Omental fat pad (tissue), 4 donors: ENCODE data around the gene SLC2A13. TPM values are rescaled to one million over a fixed set of nuclear protein-coding genes. Genes with fewer than 3 reads are reported as not detected.
"Not testable (repeated sequence)": the region's sequence is repeated elsewhere in the genome, so short reads cannot be mapped to it uniquely, and the experiment has no call there.

Source experiments
- ATAC-seq: fragments of 150-250 bp; one replicate; pipeline ENCODE4 v1.9.1; 2016; ENCODE audit warnings: mild to moderate bottlenecking, moderate library complexity; ENCODE audit not compliant: low FRiP score
- DNase-seq: peaks from one replicate; pipeline ENCODE4 v3.0.0-alpha.2; 2019; ENCODE audit warnings: low spot score
- total RNA-seq, 4 donors: library from RNA; depleted of rRNA; stranded (reverse); fragments of >200 nt; gene quantifications; one replicate each; pipeline ENCODE4 v1.1.0, GENCODE V29; 2016
- TF ChIP-seq, protein P1 (sequence below), 3 donors: fragments of 450-650 bp; IDR thresholded peaks; one replicate each; pipeline ENCODE4 v1.5.1; 2016 to 2017; ENCODE audit warnings: antibody characterized with exemption in 3 of 3, mild to moderate bottlenecking in 3 of 3, moderate library complexity in 2 of 3

SLC2A13 gene
- total RNA-seq, 4 donors from 2014 or later, result 11.6 to 25.9 (median 15.6) TPM

DNA sequence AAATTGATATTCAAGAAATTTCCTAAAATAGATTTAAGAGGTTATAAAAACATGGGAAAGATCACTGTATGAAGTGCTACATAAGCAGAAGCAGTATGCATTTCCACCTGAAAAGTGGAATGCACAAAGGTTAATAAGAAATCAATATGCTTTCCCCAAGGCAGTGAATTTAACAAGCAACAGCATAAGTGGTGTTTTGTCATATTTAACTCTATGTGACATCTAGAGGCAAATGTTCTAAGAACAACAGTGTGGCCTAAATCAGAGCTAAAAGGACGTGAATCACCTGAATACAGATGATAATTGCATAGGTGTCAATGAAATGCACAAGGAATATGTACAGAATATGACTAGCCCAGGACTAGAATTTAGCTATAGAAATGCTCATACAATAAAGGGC lies 49.5 kb downstream of the SLC2A13 start:
- ATAC-seq (no peak), DNase-seq (no peak)
- TF ChIP-seq, protein P1, sequence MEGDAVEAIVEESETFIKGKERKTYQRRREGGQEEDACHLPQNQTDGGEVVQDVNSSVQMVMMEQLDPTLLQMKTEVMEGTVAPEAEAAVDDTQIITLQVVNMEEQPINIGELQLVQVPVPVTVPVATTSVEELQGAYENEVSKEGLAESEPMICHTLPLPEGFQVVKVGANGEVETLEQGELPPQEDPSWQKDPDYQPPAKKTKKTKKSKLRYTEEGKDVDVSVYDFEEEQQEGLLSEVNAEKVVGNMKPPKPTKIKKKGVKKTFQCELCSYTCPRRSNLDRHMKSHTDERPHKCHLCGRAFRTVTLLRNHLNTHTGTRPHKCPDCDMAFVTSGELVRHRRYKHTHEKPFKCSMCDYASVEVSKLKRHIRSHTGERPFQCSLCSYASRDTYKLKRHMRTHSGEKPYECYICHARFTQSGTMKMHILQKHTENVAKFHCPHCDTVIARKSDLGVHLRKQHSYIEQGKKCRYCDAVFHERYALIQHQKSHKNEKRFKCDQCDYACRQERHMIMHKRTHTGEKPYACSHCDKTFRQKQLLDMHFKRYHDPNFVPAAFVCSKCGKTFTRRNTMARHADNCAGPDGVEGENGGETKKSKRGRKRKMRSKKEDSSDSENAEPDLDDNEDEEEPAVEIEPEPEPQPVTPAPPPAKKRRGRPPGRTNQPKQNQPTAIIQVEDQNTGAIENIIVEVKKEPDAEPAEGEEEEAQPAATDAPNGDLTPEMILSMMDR (IDR thresholded peaks at IDR 0.05), result no peak

DNA sequence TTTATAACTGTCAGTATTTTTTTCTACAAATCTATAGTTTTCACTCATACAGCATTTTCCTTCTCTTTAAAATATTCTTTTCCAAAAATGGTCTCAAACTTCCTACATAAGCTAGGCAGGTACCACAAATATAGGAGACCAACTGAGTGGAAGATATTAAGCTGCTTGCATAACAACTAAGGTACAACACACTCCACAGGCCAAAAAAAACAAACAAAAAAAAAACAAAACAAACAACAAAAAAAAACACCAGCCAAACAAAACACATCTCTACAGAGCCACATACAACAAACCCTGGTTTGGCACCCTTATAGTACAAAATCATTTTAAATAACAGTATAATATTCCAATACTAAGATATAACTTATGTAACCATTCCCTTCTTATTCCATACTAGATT lies 50.1 kb downstream of the SLC2A13 start:
- ATAC-seq (no peak), DNase-seq (no peak)
- TF ChIP-seq, protein P1 (IDR thresholded peaks at IDR 0.05), result no peak

DNA sequence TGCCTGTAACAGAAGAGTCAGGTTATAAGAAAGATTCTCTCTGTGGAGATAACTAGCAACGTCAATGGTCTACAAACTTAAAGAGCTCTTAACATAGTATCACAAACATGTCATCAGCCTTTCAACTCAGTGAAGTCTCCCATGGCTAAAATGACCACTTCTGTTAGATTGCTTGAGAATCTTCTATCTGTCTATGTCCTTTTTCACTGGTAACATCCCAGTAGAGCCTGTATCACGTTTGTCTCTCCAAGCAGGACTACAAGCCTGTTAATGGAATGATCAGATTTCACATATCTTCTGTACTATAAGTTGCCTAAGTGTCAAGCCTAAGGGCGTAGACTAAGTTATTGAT lies 50.7 kb downstream of the SLC2A13 start:
- TF ChIP-seq, protein P1 (IDR thresholded peaks at IDR 0.05), result no peak
- DNase-seq, result no peak
- no peak for ATAC-seq

DNA sequence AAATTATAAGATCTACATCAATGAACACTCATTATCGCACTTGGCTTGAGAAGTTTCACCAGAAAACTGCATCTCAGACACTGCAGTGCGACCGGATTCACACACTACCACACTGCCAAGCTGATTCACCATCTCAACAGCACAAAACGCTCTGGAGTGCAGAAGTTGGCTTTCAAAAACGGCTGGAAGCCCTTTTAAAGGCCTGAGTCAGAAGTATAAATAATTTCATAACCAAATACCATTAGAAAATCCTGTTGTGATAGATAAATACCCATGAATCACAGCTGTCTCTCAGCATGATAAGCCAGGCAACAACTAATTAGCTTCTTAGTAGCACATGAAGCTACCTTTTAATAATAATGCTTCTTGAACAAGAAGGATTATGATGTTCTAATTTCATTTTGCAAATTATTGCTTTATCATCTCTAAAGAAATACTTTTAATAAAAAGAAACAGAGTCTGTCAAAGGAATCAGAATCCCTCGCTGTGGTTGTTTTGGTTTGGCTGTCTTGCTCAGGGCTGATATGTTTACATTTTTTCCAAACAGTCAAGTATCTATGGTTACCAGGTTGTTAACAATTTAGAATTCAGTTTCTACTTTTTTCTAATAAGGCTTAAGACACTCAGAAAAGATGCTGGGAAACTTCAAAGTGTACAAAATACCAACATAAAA lies 51.2 kb downstream of the SLC2A13 start:
- ATAC-seq (peak; percentile 97), DNase-seq (no peak)

DNA sequence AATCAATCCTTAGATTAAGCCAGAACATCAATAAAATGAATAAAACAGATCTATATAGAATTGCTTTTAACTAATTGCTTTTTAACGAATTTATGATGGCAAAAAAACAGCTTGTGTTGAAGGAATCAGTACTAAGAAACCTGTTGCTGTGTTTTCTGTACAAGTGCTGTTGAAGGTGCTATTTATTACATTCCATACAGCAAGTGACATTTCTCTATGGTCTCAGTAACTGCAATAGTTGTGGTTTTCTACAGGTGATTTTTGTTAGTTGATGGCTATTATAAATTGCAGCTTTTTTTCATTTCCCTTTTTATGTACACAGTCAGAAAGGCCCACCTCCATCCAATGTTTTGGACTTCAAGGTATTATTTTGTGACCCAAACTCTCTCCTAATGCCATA lies 56.6 kb downstream of the SLC2A13 start:
- TF ChIP-seq, protein P1 (IDR thresholded peaks at IDR 0.05), result no peak
- DNase-seq (no peak), ATAC-seq (no peak)

More for the DNA sequence above, 51.2 kb downstream of the SLC2A13 start:
- TF ChIP-seq, protein P1 (IDR thresholded peaks at IDR 0.05), result no peak

DNA sequence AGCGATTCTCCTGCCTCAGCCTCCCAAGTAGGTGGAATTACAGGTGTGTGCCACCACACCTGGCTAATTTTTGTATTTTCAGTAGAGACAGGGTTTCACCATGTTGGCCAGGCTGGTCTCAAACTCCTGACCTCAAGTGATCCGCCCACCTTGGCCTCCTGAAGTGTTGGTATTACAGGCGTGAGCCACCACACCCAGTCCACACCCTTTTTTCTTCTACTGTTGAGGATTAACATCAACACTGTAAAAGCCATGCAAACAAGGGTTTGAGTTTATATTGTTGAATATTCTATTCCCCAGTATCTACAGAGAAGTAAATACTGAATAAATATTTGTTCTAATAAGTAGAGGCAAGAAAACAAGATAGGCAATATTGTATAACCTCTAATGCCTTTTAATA lies 58.9 kb downstream of the SLC2A13 start:
- not testable (repeated sequence) for DNase-seq, ATAC-seq

DNA sequence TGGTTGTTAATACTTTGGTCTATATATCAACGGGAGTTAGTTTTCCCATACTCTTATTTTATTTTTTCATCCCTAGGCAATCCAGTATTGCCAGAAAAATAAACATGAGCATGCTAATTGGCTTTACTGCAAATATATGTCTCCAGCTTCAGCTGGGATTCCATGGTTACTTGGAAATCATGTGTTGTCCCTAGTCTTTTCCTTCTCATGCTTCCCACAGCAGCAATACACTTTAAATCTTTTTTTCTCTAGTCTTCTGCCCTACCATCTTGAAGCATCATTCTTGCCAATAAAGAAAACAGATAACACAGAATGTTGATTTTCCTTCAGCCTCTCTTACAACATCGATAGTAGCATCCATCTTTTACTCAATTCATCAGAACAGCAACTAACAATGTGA lies 60.2 kb downstream of the SLC2A13 start:
- TF ChIP-seq, protein P1 (IDR thresholded peaks at IDR 0.05), result no peak
- no peak for ATAC-seq
- no peak for DNase-seq
